Esophagus squamous epithelium (tissue), 4 donors: ENCODE data around the gene ADRA1B.

Experiments used
- CTCF ChIP-seq, 6 experiments: fragments of 450-650 bp in 4 of 6; fragments of 200-600 bp in 2 of 6; sonication (generic) in 2 of 6; IDR thresholded peaks; one replicate each; pipeline ENCODE4 v1.5.1; 2016 to 2019; ENCODE audit warnings: antibody characterized with exemption in 6 of 6, mild to moderate bottlenecking in 4 of 6, moderate library complexity in 4 of 6
- POLR2A ChIP-seq, 4 donors: fragments of 450-650 bp; IDR thresholded peaks; one replicate each; pipeline ENCODE4 v1.6.1; 2017; ENCODE audit warnings: antibody characterized with exemption in 4 of 4, mild to moderate bottlenecking in 4 of 4, moderate library complexity in 3 of 4

GRCh38 chr5:159901308-159901707 is 15.0 kb upstream of the ADRA1B start:
- TF ChIP-seq CTCF (IDR thresholded peaks at IDR 0.05) (no peak), POLR2A (IDR thresholded peaks at IDR 0.05) (no peak)
